Esophagus muscularis mucosa (tissue), 4 donors: ENCODE data around the gene GRID1. TPM values are rescaled to one million over a fixed set of nuclear protein-coding genes. Genes with fewer than 3 reads are reported as not detected.
"Not testable (repeated sequence)": the region's sequence is repeated elsewhere in the genome, so short reads cannot be mapped to it uniquely, and the experiment has no call there.

ENCODE experiments used
- DNase-seq: peaks from one replicate; pipeline ENCODE4 v3.0.0-alpha.2; 2017; ENCODE audit errors: extremely low spot score
- H3K27ac ChIP-seq, 4 donors: fragments of 200-600 bp; sonication (generic); replicated peaks in 1 of 4; 1 replicate in 3 of 4; 2 replicates in 1 of 4; pipeline ENCODE4 v1.5.1; 2016 to 2019; ENCODE audit warnings: mild to moderate bottlenecking in 1 of 4
- H3K27me3 ChIP-seq, 4 donors: fragments of 200-600 bp; sonication (generic); one replicate each; pipeline versions ENCODE4 v1.5.1 to v1.6.0; 2016 to 2019
- H3K36me3 ChIP-seq, 4 donors: fragments of 200-600 bp; sonication (generic); one replicate each; pipeline ENCODE4 v1.5.1; 2016 to 2019
- H3K4me1 ChIP-seq, 4 donors: fragments of 200-600 bp; sonication (generic); one replicate each; pipeline ENCODE4 v1.5.1; 2016 to 2019
- H3K4me3 ChIP-seq, 4 donors: fragments of 200-600 bp; sonication (generic); 1 replicate in 2 of 4; 2 replicates in 2 of 4; pipeline ENCODE4 v1.5.1; 2016 to 2019; ENCODE audit warnings: mild to moderate bottlenecking in 4 of 4, moderate library complexity in 1 of 4
- H3K9me3 ChIP-seq, 4 donors: fragments of 200-600 bp; sonication (generic); 1 replicate in 3 of 4; 2 replicates in 1 of 4; pipeline ENCODE4 v1.5.1; 2016 to 2019
- CTCF ChIP-seq, 3 experiments: fragments of 200-600 bp in 2 of 3; fragments of 450-650 bp in 1 of 3; sonication (generic) in 2 of 3; IDR thresholded peaks; one replicate each; pipeline ENCODE4 v1.5.1; 2017 to 2019; ENCODE audit warnings: antibody characterized with exemption in 3 of 3, mild to moderate bottlenecking in 2 of 3, moderate library complexity in 1 of 3
- EP300 ChIP-seq: sonication (generic); formaldehyde crosslinking; IDR thresholded peaks from one replicate; pipeline ENCODE4 v1.6.1; 2017; ENCODE audit warnings: antibody characterized with exemption
- POLR2A ChIP-seq: fragments of 450-650 bp; IDR thresholded peaks from one replicate; pipeline ENCODE4 v1.6.1; 2017; ENCODE audit warnings: antibody characterized with exemption, moderate library complexity, mild to moderate bottlenecking, low read depth
- POLR2AphosphoS5 ChIP-seq, 2 donors: sonication (generic); formaldehyde crosslinking; IDR thresholded peaks; one replicate each; pipeline ENCODE4 v1.6.1; 2017; ENCODE audit warnings: antibody characterized with exemption in 2 of 2
- WGBS: methylation state at CpG from one replicate; pipeline ENCODE4 v1.1.5; 2018; 5-methylcytosine and 5-hydroxymethylcytosine counted together
- intact Hi-C: fragments of 100-400 bp; cut with DNase I; formaldehyde crosslinking; loops from one replicate; pipeline ENCODE4 v1.15.1; 2023
- total RNA-seq, 4 donors: library from RNA; depleted of rRNA; stranded (reverse); fragments of >200 nt; gene quantifications; one replicate each; pipeline versions ENCODE4 v1.1.0 to v1.2.1, GENCODE V29; 2016

Gene GRID1
- total RNA-seq, 4 donors from 2014 or later: under 0.01 to 1.3 (median 1.1) TPM

GRCh38 chr10:86099542-86100334 is 266.9 kb downstream of the GRID1 start:
- intact Hi-C loops: no loop called here
- no peak for DNase-seq
- 77% methylated on average over 3 of the region's 3 CpGs for WGBS

GRCh38 chr10:86098187-86098881 is 268.3 kb downstream of the GRID1 start:
- H3K27me3 ChIP-seq: no peaks in the 10 kb centered on the region
- no peak overlapping the region for H3K27ac ChIP-seq
- no peaks in the 10 kb centered on the region for H3K36me3 ChIP-seq
- DNase-seq: no peak
- no peak for TF ChIP-seq POLR2A
- TF ChIP-seq CTCF (IDR thresholded peaks at IDR 0.05): no peak
- no peak for TF ChIP-seq POLR2AphosphoS5 (IDR thresholded peaks at IDR 0.05)
- no peak for TF ChIP-seq EP300
- no peaks in the 10 kb centered on the region for H3K4me1 ChIP-seq
- no peak overlapping the region for H3K4me3 ChIP-seq
- no peaks in the 10 kb centered on the region for H3K9me3 ChIP-seq
- intact Hi-C loops: no loop called here
- WGBS: 62% methylated on average over 5 of the region's 5 CpGs

More at GRCh38 chr10:86099542-86100334, 266.9 kb downstream of the GRID1 start:
- no peaks in the 10 kb centered on the region for H3K36me3 ChIP-seq
- H3K27me3 ChIP-seq: no peaks in the 10 kb centered on the region
- no peak overlapping the region for H3K4me3 ChIP-seq
- H3K9me3 ChIP-seq: no peaks in the 10 kb centered on the region
- no peaks in the 10 kb centered on the region for H3K4me1 ChIP-seq
- no peak for TF ChIP-seq POLR2AphosphoS5 (IDR thresholded peaks at IDR 0.05)
- TF ChIP-seq POLR2A: no peak
- no peak for TF ChIP-seq CTCF (IDR thresholded peaks at IDR 0.05)
- no peak for TF ChIP-seq EP300
- H3K27ac ChIP-seq: no peak overlapping the region

DNA sequence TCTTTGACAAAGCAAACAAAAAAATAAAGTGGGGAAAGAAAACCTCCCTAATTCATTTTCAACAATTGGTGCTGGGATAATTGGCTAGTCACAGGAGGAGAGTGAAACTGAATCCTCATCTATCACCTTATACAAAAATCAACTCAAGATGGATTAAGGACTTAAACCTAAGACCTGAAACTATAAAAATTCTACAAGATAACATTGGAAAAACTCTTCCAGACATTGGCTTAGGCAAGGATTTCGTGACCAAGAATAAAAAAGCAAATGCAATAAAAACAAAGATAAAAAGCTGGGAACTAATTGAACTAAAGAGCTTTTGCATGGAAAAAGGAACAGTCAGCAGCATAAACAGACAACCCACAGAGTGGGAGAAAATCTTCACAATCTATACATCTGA is 271.5 kb downstream of the GRID1 start:
- H3K27me3 ChIP-seq, H3K9me3 ChIP-seq, DNase-seq, intact Hi-C loops, H3K36me3 ChIP-seq, H3K27ac ChIP-seq, H3K4me3 ChIP-seq, H3K4me1 ChIP-seq: not testable (repeated sequence)
- WGBS: 60% methylated on average over 1 of the region's 1 CpG

- intact Hi-C loops: not testable (repeated sequence)
These were observed 274.3 kb downstream of the GRID1 start for GRCh38 chr10:86092311-86092710.

GRCh38 chr10:86091216-86091615 is 275.4 kb downstream of the GRID1 start:
- H3K4me3 ChIP-seq: no peak overlapping the region
- DNase-seq: no peak
- no peaks in the 10 kb centered on the region for H3K9me3 ChIP-seq
- TF ChIP-seq EP300: no peak
- no peak for TF ChIP-seq CTCF (IDR thresholded peaks at IDR 0.05)
- TF ChIP-seq POLR2A: no peak
- TF ChIP-seq POLR2AphosphoS5 (IDR thresholded peaks at IDR 0.05): no peak
- no peaks in the 10 kb centered on the region for H3K36me3 ChIP-seq
- 84% methylated on average over 9 of the region's 9 CpGs for WGBS
- intact Hi-C loops: no loop called here
- H3K4me1 ChIP-seq: no peaks in the 10 kb centered on the region
- no peaks in the 10 kb centered on the region for H3K27me3 ChIP-seq
- H3K27ac ChIP-seq: no peak overlapping the region

More at GRCh38 chr10:86092311-86092710, 274.3 kb downstream of the GRID1 start:
- H3K9me3 ChIP-seq, DNase-seq, H3K27ac ChIP-seq, H3K36me3 ChIP-seq, H3K27me3 ChIP-seq, H3K4me1 ChIP-seq, H3K4me3 ChIP-seq: not testable (repeated sequence)
- WGBS: 67% methylated on average over 1 of the region's 1 CpG
